Liver (tissue), 9 donors: ENCODE measurements around the gene CLNS1A. TPM values are rescaled to one million over a fixed set of nuclear protein-coding genes. Genes with fewer than 3 reads are reported as not detected.
"Not testable (repeated sequence)": the region's sequence is repeated elsewhere in the genome, so short reads cannot be mapped to it uniquely, and the experiment has no call there.

Source experiments
- DNase-seq: peaks from one replicate; pipeline ENCODE4 v3.0.0-alpha.2; 2017; ENCODE audit warnings: low spot score
- H3K27ac ChIP-seq, 2 donors: one replicate each; pipeline ENCODE4 v1.7.0; 2013; ENCODE audit warnings: inconsistent platforms in 2 of 2, low read length in 2 of 2, control low read depth in 1 of 2, low read depth in 1 of 2, mild to moderate bottlenecking in 1 of 2
- H3K27me3 ChIP-seq, 4 donors: one replicate each; pipeline versions ENCODE4 v1.6.1 to v1.7.0; 2013; ENCODE audit warnings: low read length in 3 of 4, inconsistent platforms in 1 of 4, mild to moderate bottlenecking in 1 of 4, moderate library complexity in 1 of 4; ENCODE audit not compliant: control insufficient read depth in 4 of 4, insufficient read depth in 4 of 4
- H3K36me3 ChIP-seq, 4 donors: one replicate each; pipeline versions ENCODE4 v1.6.1 to v1.7.0; 2013; ENCODE audit warnings: low read length in 3 of 4, mild to moderate bottlenecking in 3 of 4, low read depth in 1 of 4, moderate library complexity in 1 of 4; ENCODE audit not compliant: control insufficient read depth in 4 of 4, insufficient read depth in 3 of 4
- H3K4me1 ChIP-seq, 4 donors: one replicate each; pipeline versions ENCODE4 v1.6.1 to v1.7.0; 2013; ENCODE audit warnings: low read length in 3 of 4, mild to moderate bottlenecking in 3 of 4, moderate library complexity in 1 of 4; ENCODE audit not compliant: control insufficient read depth in 4 of 4, insufficient read depth in 4 of 4
- H3K4me3 ChIP-seq, 3 donors: one replicate each; pipeline versions ENCODE4 v1.6.1 to v1.7.0; 2013; ENCODE audit warnings: low read length in 3 of 3, control low read depth in 1 of 3, low read depth in 1 of 3, mild to moderate bottlenecking in 1 of 3
- H3K9ac ChIP-seq, 2 donors: one replicate each; pipeline ENCODE4 v1.7.0; 2013; ENCODE audit warnings: low read length in 2 of 2, mild to moderate bottlenecking in 2 of 2, moderate library complexity in 2 of 2, control low read depth in 1 of 2, low read depth in 1 of 2
- H3K9me3 ChIP-seq, 4 donors: one replicate each; pipeline versions ENCODE4 v1.6.1 to v1.7.0; 2013; ENCODE audit warnings: low read length in 3 of 4; ENCODE audit not compliant: control insufficient read depth in 4 of 4
- EGR1 ChIP-seq, 2 donors: IDR thresholded peaks; 2 replicates each; pipeline ENCODE4 v1.6.1; 2016 to 2018; ENCODE audit warnings: antibody characterized with exemption in 2 of 2, low read depth in 2 of 2
- FOXA1 ChIP-seq: IDR thresholded peaks from 2 replicates; pipeline ENCODE4 v1.6.1; 2016; ENCODE audit warnings: antibody characterized with exemption
- FOXA2 ChIP-seq: IDR thresholded peaks from 2 replicates; pipeline ENCODE4 v1.6.1; 2016; ENCODE audit warnings: antibody characterized with exemption
- GABPA ChIP-seq, 2 donors: IDR thresholded peaks in 1 of 2; conservative IDR thresholded peaks in 1 of 2; 2 replicates each; pipeline ENCODE4 v1.6.1; 2016; ENCODE audit warnings: antibody characterized with exemption in 2 of 2, mild to moderate bottlenecking in 1 of 2, moderate library complexity in 1 of 2
- HNF4A ChIP-seq, 2 donors: conservative IDR thresholded peaks; 2 replicates each; pipeline ENCODE4 v1.6.1; 2016; ENCODE audit warnings: antibody characterized with exemption in 2 of 2, mild to moderate bottlenecking in 2 of 2
- MAX ChIP-seq: IDR thresholded peaks from 2 replicates; pipeline ENCODE4 v1.6.1; 2016; ENCODE audit warnings: antibody characterized with exemption
- NR2F2 ChIP-seq: IDR thresholded peaks from 2 replicates; pipeline ENCODE4 v1.6.1; 2016; ENCODE audit warnings: antibody characterized with exemption
- RAD21 ChIP-seq, 2 donors: IDR thresholded peaks; 2 replicates each; pipeline ENCODE4 v1.6.1; 2016; ENCODE audit warnings: antibody characterized with exemption in 2 of 2, mild to moderate bottlenecking in 2 of 2
- REST ChIP-seq: IDR thresholded peaks from 2 replicates; pipeline ENCODE4 v1.6.1; 2016; ENCODE audit warnings: antibody characterized with exemption, mild to moderate bottlenecking
- RXRA ChIP-seq, 2 donors: IDR thresholded peaks; 2 replicates each; pipeline ENCODE4 v1.6.1; 2017 to 2018; ENCODE audit warnings: antibody characterized with exemption in 2 of 2, mild to moderate bottlenecking in 1 of 2
- SP1 ChIP-seq: IDR thresholded peaks from 2 replicates; pipeline ENCODE4 v1.6.1; 2018; ENCODE audit warnings: antibody characterized with exemption, mild to moderate bottlenecking
- TAF1 ChIP-seq: conservative IDR thresholded peaks from 2 replicates; pipeline ENCODE4 v1.6.1; 2016; ENCODE audit warnings: antibody characterized with exemption, mild to moderate bottlenecking
- YY1 ChIP-seq: IDR thresholded peaks from 2 replicates; pipeline ENCODE4 v1.6.1; 2016; ENCODE audit warnings: antibody characterized with exemption, mild to moderate bottlenecking
- WGBS: extraction: QIAGEN DNeasy Blood & Tissue Kit; methylation state at CpG from one replicate; pipeline ENCODE4 v1.1.7; 2013; 5-methylcytosine and 5-hydroxymethylcytosine counted together
- polyA plus RNA-seq, 2 donors: library from polyadenylated mRNA; stranded (reverse) in 1 of 2; unstranded in 1 of 2; fragments of 200-250 nt in 1 of 2; fragments of >200 nt in 1 of 2; fragmentation: Nextera tagmentation in 1 of 2; extraction: Ambion mirVana in 1 of 2; gene quantifications; one replicate each; pipeline versions ENCODE4 v1.2.1 to v1.2.3, GENCODE V29; 2013 to 2015
- total RNA-seq, 2 donors: library from RNA; depleted of rRNA; stranded (reverse); fragments of >200 nt; gene quantifications; one replicate each; pipeline ENCODE4 v1.2.3, GENCODE V29; 2014
- TF ChIP-seq, protein P1 (sequence below): IDR thresholded peaks from 2 replicates; pipeline ENCODE4 v1.6.1; 2016; ENCODE audit warnings: antibody characterized with exemption
- TF ChIP-seq, protein P2 (sequence below): IDR thresholded peaks from 2 replicates; pipeline ENCODE4 v1.6.1; 2016; ENCODE audit warnings: antibody characterized with exemption
- donor health status: healthy.
- donor health status: healthy.
- donor health status: healthy.
- donor health status: healthy.
- donor health status: healthy.

The CLNS1A gene
- total and polyA plus RNA-seq, 4 donors: 40.4 to 92.8 (median 70.5) TPM

- Histone ChIP-seq H3K4me3 (peak overlapping the region; percentile 54 to 92 (median 61)), H3K9me3 (no peaks in the 10 kb centered on the region), H3K9ac (peak overlapping the region; percentile 55 to 81), H3K27ac (peak overlapping the region; percentile 49 to 90), H3K4me1 (peaks cover 1 to 35% (median 20%) of the 10 kb centered on the region in 4 donors), H3K36me3 (no peaks in the 10 kb centered on the region), H3K27me3 (no peaks in the 10 kb centered on the region)
- no peak for DNase-seq
- TF ChIP-seq RAD21 (IDR thresholded peaks at IDR 0.05) (no peak), HNF4A (conservative IDR thresholded peaks at IDR 0.05) (no peak), NR2F2 (no peak), EGR1 (IDR thresholded peaks at IDR 0.05; ENCODE audit: low read depth in 2 of 2) (no peak), YY1 (no peak), TAF1 (no peak), MAX (no peak), GABPA (IDR thresholded peaks at IDR 0.05 in 1 of 2, conservative IDR thresholded peaks at IDR 0.05 in 1 of 2) (no peak), REST (no peak), FOXA1 (no peak), SP1 (no peak)
- TF ChIP-seq, protein P1, sequence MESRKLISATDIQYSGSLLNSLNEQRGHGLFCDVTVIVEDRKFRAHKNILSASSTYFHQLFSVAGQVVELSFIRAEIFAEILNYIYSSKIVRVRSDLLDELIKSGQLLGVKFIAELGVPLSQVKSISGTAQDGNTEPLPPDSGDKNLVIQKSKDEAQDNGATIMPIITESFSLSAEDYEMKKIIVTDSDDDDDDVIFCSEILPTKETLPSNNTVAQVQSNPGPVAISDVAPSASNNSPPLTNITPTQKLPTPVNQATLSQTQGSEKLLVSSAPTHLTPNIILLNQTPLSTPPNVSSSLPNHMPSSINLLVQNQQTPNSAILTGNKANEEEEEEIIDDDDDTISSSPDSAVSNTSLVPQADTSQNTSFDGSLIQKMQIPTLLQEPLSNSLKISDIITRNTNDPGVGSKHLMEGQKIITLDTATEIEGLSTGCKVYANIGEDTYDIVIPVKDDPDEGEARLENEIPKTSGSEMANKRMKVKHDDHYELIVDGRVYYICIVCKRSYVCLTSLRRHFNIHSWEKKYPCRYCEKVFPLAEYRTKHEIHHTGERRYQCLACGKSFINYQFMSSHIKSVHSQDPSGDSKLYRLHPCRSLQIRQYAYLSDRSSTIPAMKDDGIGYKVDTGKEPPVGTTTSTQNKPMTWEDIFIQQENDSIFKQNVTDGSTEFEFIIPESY: no peak
- TF ChIP-seq, protein P2, sequence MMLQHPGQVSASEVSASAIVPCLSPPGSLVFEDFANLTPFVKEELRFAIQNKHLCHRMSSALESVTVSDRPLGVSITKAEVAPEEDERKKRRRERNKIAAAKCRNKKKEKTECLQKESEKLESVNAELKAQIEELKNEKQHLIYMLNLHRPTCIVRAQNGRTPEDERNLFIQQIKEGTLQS: no peak
- 2% methylated on average over 19 of the region's 19 CpGs for WGBS
Observed at GRCh38 chr11:77589181-77589520, 48.4 kb downstream of the CLNS1A start.

GRCh38 chr11:77580712-77581337 is 56.8 kb downstream of the CLNS1A start:
- Histone ChIP-seq H3K9me3 (no peaks in the 10 kb centered on the region), H3K4me1 (no peaks in the 10 kb centered on the region), H3K27ac (no peak overlapping the region), H3K36me3 (no peaks in the 10 kb centered on the region), H3K9ac (no peak overlapping the region), H3K27me3 (no peaks in the 10 kb centered on the region), H3K4me3 (no peak overlapping the region)
- 91% methylated on average over 5 of the region's 5 CpGs for WGBS
- no peak for TF ChIP-seq TAF1
- no peak for TF ChIP-seq RAD21 (IDR thresholded peaks at IDR 0.05)
- TF ChIP-seq YY1: no peak
- no peak for TF ChIP-seq RXRA (IDR thresholded peaks at IDR 0.05)
- no peak for TF ChIP-seq MAX
- TF ChIP-seq, protein P2: no peak
- no peak for TF ChIP-seq FOXA2
- no peak for TF ChIP-seq HNF4A (conservative IDR thresholded peaks at IDR 0.05)
- no peak for TF ChIP-seq GABPA (IDR thresholded peaks at IDR 0.05 in 1 of 2, conservative IDR thresholded peaks at IDR 0.05 in 1 of 2)
- TF ChIP-seq SP1: no peak
- TF ChIP-seq REST: no peak
- TF ChIP-seq NR2F2: no peak
- no peak for DNase-seq

GRCh38 chr11:77575428-77575827 is 62.2 kb downstream of the CLNS1A start:
- not testable (repeated sequence) for H3K4me3 ChIP-seq, H3K9me3 ChIP-seq, H3K27me3 ChIP-seq, H3K36me3 ChIP-seq, DNase-seq, H3K9ac ChIP-seq, H3K4me1 ChIP-seq, H3K27ac ChIP-seq
- 19% methylated on average over 1 of the region's 1 CpG for WGBS
